ENCODE results near the gene TMCC2.

Gene TMCC2

DNA sequence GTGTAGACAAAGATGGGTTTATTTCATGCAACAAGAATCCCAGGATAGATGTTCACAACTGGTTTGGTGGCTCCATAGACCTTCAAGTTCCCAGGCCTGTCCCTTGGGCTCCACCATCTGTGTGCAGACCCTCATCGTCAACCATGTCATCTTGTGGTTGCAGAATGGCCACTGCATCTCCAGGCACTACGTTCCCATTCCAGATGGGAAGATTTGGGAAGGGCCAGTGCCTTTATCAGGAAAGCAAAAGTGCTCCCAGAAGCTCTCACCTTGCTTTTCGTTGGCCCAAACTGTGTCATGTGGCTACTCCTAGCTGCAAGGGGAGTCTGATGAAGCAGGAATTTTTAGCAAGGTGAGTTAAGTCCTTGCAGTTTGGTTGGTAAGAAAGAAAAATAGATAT is 12.8 kb downstream of the TMCC2 start:
- DNase-seq (ENCODE audit: low read depth, low spot score): no peak

DNA sequence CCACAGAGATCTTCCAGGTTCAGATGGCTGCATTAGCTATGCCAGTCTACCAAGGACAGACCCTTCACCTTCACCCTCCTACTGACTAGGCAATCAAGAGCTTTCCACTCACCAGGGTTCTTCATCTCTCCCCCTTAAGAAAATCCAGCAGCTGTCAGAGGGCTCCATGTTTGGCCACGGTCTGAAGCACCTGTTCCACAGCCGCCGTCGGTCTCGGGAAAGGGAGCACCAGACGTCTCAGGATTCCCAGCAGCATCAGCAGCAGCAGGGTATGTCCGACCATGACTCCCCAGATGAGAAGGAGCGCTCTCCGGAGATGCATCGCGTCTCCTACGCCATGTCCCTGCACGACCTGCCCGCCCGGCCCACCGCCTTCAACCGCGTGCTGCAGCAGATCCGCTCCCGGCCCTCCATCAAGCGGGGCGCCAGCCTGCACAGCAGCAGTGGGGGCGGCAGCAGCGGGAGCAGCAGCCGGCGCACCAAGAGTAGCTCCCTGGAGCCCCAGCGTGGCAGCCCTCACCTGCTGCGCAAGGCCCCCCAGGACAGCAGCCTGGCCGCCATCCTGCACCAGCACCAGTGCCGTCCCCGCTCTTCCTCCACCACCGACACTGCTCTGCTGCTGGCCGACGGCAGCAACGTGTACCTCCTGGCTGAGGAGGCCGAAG is 13.8 kb downstream of the TMCC2 start:
- DNase-seq (ENCODE audit: low read depth, low spot score): no peak

DNA sequence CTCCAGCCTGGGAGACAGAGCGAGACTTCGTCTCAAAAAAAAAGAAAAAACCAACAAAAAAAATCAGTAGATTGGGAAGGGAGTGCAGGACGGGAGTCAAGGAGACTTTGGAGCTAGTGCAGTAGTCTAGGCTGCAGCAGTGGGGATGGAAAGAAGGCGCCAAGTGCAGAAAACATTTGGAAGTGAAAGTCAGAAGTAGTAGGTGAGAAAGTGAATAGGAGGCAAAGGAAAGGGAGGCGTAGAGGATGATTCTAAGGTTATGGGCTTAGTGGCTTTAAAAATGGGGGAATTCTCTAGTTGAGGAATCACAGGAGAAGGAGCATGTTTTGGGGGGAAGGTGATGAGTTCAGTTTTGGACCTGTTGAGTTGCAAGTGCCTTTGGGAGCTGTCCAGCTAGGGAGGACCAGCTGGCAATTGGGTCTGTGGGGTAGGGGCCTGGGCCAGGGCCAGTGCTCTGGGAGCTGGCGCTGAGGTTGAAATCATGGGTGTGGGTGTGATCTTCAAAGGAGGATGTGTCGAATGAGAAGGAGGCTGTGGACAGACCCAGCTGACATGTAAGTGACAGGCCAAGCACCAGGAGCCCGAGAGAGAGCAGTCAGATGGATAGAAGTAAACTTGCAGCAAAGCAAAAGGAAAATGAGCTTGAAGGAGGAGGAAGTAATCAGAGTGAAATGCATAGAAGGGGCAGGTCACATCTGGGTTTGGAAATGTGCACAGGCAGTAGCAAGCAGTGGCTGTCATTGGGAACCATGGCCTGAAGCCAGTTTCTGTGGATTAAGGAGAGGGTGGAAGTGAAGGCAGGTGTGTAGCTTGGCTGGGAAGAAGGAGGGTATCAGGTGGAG is 15.8 kb downstream of the TMCC2 start:
- DNase-seq (ENCODE audit: low read depth, low spot score): no peak

DNA sequence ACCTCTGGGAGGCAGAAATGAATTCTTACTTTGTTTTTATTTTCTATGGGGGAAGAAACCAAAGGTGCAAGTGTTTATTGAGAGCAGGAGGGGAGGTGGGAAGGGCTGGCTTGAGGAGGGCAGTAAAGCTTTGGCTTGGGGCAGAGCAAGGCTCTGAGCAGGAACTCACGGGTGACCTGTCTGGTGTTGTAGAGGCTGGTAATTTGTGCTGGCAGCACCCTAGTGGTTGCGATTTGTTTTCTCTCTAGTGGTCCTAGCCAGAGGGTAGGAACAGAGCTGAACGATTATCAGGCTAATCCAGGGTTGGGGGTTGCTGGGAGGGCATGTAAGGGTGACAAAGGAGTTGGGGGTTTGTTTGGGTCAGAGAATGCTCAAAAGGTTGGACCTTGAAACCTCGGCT is 16.6 kb downstream of the TMCC2 start:
- no peak for DNase-seq (ENCODE audit: low read depth, low spot score)

DNA sequence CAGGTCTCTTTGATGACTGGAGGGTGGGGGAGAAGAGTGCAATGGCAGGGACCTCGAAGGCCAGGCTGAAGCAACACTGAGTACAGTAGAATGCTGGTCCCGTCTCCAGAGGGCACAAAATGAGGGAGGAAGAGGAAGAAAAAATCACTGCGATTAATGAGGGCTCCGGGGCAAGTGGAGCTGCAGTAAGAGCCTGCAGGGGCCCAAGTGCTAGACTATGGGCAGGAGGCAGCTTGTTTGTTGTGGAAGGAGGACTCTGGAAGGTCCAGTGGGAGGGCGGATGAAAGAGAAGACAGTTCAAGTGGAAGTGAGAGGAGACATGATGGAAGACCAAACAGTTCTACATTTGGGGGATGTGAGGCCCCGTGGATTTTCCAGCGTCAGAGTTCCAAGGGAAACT is 17.4 kb downstream of the TMCC2 start:
- no peak for DNase-seq (ENCODE audit: low read depth, low spot score)

DNA sequence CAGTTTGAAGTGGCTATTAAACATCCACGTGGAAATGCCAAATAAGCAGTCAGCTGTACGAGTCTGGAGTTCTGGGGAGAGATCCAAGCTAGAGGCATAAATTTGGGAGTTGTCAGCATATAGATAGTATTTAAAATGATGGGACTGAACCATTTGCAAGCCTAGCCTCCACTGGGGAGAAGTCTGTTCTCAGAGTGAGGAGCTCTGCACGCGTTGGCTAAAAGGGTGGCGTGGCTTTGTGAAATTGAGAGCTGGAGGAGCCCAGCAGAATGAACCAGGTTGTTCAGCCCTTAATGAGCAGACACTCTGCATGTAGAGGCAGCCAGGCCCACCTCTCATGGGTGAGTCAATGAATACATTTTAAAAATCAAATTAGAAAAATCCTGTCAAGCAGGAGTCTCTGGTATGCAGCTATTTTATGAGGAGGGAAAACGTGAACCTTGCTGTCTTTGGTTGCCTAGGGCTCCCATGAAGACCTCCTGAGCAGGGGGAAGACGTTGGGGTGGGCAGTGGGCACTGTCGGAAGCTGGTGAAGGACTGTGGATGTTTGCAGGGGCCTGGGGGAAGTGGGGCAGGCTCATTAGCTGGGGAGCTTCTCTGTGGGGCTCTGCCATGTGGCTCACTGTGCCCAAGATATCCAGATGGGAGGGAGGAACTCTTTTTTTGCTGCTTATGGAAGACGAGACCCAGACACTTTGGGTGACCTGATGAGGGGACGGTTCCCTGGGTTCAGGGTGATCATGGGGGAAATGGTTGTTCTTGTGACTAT is 18.8 kb downstream of the TMCC2 start:
- no peak for DNase-seq (ENCODE audit: low read depth, low spot score)

DNA sequence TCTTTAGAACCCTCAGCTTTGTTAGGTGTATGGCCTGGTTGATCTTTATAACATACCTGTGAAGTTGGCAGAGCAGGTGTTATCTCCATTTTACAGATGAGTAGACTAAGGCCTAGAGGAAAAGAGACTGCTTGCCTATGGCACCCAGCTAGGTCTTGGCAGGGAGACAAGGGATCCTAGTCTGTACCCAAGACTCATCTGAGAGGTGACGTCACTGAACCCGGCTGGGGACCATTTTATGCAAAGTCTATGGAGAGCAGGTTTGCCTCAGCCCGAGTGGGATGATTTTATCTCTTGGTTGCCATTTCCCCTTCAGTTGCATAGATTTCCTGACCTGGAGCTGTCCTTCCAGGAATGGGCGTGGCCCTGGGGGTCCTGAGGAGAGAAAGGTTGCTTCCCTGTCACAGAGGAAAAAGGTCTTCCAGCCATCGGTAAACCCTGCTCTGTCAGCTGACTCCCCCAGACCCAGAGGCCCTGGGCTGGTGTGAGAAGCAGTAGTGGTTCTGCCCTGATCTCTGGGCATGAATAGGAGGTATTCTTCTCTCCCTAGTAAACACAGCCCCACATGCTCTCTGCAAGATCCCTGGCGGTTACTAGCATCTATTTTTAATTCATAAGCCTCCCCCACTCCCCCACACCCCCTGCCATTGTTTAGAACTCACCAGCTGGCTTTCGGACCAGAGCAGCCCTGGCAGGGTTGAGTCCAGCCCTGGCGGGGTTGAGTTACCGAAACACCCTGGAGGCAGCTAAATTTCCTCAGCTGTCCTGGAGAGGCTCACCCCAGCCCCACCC is 19.6 kb downstream of the TMCC2 start:
- no peak for DNase-seq (ENCODE audit: low read depth, low spot score)

DNA sequence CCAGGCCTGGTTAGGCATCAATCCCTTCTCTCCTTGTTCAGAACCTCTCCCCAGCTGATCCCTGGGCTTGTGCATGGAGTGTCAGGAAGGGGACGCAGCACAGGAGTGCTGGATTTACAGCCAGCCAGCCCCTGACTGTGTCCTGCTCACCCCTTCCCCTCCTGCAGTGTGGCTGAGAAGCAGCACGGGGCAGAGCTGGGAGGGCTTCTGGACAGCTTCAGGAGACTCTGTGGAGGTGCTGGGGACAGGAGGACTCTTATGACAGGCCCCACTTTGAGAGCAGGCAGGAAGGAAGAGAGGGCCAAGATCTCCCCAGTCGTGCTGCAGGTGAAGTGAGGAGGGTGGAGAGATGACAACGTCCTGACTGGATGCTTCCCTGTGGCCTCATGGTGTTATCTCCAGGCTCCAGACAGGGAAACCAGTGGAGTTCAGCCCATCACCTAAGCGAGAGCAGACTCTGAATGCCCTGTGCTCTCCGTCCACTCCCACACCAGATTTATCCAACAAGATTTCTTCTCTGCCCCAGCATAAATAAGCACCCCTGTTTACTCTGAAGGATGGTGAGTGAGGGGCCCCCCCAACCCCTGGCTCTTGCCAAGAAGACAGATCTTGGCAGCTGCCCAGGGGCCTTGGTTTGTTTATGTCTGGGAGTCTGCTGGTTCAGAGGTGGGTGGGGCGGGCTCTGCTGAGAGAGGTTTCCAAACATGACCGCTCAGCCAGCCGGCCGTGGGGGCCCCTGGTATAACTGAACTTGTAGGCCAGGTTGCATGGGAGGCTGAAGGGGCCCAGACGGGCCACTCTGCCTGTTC is 21.3 kb downstream of the TMCC2 start:
- no peak for DNase-seq (ENCODE audit: low read depth, low spot score)

DNA sequence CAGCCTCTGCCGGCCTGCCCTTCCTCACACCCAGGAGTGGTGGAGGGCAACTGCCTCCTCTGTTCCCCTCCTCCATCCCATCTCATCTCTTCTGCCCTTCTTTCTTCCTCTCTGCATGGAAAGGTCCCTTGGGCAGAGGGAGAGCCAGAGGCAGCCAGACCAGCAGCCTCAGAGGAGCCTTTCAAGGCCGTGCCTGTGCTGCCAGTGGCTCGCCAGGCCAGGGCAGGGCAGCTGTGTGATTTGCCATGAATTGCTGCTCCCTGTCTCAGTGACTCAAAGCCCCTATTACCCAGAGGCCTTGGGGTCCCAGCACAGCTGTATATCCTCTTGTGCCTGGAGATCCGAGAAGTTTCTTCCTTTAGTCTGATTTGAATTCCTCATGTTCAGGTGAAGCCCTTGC is 21.9 kb downstream of the TMCC2 start:
- DNase-seq (ENCODE audit: low read depth, low spot score): no peak

DNA sequence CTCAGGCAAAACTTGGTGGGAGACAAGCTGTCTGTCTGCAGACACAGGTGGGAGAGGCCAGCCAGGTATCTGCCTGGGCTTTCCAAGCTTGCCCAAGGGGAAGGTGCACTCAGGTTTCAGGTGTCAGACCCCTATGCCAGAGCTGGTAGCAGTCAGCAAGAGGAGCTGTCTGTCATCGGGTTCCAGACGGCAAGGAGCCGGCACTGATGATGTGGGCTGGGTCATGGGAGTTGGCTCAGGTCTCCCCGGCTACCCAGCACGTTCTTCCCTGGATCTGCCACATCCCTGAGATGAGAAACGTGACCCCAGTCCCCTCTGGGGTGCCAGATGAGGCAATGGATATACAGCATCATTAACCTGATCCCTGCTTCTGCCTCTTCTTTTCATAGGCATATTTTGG is 23.0 kb downstream of the TMCC2 start:
- DNase-seq (ENCODE audit: low read depth, low spot score): no peak

DNA sequence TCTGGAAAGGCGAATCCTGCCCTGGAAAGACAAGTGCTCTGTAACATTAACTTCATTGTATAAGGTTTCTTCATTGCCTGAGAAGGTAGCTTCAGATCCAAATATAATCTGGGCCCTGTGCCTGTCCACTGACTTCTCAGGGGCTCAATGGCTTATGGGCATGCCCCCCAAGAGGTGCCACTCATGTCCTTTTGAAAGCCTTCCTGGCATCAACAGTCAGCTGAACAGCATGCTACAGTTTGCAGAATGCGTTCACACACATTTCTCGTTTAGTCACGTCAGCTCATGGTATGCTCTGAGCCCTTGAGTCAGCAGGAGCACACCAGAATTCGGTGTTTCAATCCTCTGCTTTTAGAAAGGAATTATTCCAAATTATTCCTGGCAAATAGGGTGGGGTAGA is 23.8 kb downstream of the TMCC2 start:
- no peak for DNase-seq (ENCODE audit: low read depth, low spot score)

DNA sequence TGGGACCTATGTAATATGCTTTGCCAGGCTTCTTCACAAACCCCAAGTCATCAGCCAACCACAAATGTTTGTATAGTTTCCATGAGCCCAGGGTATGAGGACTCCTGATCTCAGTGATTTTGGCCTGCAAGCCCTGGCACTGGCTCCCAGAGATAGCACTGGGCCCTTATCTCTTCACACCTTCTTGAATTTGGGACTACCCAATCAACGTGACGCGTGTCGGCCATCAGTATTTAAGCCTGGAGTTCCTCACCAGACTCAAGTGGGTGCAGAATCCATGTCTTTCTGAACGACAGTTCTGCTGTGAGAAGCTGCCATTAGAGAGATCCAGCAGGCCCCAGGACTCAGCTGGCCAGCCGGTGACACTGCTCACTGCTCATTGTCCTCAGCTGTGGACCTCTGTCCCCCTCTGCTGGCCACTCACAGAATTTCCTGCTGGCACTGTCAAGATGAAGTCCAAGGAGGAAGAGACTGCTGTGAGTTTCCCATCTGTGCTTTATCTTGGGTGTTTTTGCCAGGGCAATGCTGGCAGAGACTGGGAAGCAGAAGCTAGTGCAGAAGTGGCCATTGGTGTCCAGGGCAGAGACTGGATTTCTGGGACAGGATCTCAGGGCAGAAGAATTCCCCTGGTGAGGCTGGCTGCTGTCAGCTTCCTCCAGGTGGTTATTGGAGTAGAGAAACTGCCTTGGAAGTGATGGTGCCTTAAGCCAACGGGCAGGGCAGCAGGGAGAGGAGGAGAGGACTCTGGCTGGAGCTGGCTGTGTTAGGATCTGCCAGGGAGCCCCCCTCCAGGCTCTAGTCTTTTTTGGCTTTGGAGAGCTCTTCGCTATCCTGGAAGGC is 28.4 kb downstream of the TMCC2 start:
- peak; percentile 81 for DNase-seq (ENCODE audit: low read depth, low spot score)

DNA sequence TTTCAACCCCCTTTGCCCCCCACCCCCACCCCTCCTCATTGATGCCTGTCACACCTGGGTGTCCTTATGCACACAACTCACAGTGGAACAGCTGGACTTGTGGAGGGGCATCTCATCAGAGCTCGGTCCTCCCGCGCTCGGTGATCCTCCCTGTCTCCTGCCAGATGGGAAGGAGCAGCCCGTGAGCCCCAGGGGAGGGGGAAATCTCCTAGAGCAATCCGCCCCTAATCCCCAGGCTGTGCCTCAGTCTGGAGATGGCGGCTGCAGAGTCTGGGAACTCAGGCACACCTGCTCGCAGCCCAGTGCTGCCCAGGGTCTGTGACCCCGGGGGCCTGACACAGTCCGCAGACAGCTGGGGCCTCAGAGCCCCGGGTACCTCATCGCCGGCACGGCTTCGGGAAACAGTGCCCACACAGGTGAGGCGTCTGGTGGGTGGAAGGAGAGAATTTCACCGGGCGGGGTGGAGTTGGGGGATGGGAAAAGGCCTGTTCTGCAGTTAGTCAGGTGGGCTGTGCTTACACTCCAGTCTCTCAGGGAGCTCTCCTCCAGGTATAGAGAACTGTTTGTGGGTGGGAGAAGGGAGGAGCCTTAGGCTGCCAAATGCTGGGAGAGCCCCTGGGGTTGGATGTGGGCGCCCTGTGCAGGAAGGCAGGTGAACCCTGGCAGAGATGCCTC is 29.3 kb downstream of the TMCC2 start:
- DNase-seq (ENCODE audit: low read depth, low spot score): no peak

DNA sequence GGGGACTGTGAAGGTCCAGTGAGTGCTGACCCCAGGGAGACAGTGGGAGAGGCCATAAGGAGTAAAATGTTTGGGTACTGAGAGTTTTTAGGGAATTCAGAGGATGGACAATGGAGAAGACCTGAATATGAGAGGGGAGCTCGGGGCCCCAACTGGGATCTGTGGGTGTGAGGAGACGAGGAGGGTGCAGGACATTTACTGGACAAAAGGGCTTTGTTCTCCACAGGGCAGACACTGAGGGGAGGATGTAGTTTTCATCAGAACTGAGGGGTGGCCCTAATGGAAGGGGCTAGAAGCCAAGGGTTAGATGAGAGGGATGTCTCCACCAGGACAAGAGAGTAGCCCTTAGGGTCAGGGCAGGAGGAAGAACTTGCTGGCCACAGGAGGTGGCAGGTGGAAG is 30.0 kb downstream of the TMCC2 start:
- DNase-seq (ENCODE audit: low read depth, low spot score): no peak

DNA sequence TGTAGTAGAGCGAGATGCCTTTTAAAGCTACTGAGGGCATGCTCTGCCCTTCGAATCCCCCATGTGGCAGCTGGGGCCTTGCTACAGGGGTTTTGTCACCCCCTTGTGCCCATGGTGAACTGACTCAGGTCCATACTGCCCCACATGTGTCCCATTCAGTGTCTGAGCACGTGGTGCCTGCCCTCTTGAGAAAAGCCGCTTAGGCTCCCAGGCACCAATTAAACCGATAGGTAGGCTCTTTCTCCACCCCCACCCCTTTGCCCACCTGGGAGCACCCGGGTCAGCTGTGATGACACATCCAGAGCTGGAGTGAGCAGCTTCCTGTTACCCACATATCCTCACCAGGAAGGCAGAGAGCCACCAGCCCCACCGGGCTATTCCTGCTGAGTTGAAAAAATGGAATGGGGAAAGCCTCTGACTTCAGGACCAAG is 30.5 kb downstream of the TMCC2 start:
- DNase-seq (ENCODE audit: low read depth, low spot score): no peak

DNA sequence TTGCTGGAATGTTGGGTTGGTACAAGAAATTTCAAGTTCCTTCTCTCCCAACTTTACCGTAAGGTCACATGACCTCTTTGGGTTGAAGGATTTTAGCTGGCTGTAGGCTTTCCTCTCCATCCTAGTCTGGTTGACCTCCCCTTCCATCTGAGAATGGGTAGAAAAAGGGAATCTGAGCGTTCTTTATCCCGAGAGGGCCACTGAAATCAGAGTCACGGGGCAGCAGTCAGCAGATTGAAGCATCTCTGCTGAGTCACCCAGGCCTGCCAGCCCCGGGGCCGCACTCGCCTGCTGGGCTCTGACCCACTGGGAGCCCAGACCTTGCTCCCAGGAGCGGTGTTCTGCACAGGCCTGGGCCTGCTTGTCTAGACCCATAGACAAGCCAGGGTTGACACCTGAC is 31.0 kb downstream of the TMCC2 start:
- no peak for DNase-seq (ENCODE audit: low read depth, low spot score)

DNA sequence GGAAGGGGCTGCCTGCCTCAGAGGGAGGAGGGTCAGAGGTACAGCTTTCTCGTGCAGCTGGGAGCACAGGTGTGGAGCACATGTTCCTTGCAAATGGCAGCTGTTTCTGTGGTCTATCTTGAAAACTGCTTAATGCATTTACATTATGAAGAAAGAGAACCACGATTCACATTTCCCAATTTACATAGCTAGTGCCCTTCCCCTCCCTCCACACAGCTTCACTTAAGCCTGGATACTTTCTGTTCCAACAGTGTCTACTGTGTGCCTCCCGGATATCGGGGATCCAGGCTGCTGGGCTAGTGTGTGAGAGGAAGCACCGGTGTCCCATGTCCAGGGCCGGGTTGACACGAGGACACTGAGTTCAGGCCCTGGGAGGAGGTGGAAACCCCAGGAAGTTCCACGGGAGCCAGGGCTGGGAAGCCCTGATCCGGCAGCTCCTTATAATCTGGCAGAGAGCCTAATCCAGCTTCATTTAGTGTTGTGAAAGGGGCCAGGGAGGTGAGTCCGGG is 31.6 kb downstream of the TMCC2 start:
- DNase-seq (ENCODE audit: low read depth, low spot score): no peak

DNA sequence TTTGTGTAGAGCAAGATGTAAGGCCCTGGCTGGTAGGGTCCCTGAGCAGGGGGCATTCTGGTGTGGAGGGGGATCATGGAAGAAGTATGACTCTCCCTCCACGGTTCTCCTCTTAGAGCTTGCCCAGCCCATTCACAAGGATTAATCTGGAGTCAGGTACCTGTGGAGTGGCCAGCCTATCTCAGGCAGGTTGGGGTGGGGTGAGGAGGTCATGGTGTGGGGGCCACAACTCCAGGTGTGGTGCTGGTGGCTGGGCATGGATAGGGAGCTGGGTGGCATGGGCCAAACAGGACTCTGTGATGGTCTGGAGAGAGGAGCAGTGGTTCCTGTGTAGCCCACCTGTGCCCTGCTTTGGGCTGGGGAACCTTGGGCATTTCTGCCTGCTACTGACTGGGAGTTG is 32.3 kb downstream of the TMCC2 start:
- no peak for DNase-seq (ENCODE audit: low read depth, low spot score)

All from activated naive CD8-positive, alpha-beta T cell treated with anti-CD3 and anti-CD28 coated beads, Interleukin-2, amount 50 U/mL, for 16 hours (primary cell).